Occipital lobe (tissue), 2 donors: Measurements from ENCODE around the gene GALR3. TPM values are rescaled to one million over a fixed set of nuclear protein-coding genes. Genes with fewer than 3 reads are reported as not detected.
"Not testable (repeated sequence)": the region's sequence is repeated elsewhere in the genome, so short reads cannot be mapped to it uniquely, and the experiment has no call there.

ENCODE experiments used
- DNase-seq: peaks from one replicate; lab custom pipeline; 2025; lab: John Stamatoyannopoulos, UW
- total RNA-seq: library from RNA; depleted of rRNA; stranded (reverse); fragments of >200 nt; gene quantifications from one replicate; pipeline ENCODE4 v1.2.3, GENCODE V29; 2014

Gene GALR3, protein sequence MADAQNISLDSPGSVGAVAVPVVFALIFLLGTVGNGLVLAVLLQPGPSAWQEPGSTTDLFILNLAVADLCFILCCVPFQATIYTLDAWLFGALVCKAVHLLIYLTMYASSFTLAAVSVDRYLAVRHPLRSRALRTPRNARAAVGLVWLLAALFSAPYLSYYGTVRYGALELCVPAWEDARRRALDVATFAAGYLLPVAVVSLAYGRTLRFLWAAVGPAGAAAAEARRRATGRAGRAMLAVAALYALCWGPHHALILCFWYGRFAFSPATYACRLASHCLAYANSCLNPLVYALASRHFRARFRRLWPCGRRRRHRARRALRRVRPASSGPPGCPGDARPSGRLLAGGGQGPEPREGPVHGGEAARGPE
- total RNA-seq, result not detected

DNA sequence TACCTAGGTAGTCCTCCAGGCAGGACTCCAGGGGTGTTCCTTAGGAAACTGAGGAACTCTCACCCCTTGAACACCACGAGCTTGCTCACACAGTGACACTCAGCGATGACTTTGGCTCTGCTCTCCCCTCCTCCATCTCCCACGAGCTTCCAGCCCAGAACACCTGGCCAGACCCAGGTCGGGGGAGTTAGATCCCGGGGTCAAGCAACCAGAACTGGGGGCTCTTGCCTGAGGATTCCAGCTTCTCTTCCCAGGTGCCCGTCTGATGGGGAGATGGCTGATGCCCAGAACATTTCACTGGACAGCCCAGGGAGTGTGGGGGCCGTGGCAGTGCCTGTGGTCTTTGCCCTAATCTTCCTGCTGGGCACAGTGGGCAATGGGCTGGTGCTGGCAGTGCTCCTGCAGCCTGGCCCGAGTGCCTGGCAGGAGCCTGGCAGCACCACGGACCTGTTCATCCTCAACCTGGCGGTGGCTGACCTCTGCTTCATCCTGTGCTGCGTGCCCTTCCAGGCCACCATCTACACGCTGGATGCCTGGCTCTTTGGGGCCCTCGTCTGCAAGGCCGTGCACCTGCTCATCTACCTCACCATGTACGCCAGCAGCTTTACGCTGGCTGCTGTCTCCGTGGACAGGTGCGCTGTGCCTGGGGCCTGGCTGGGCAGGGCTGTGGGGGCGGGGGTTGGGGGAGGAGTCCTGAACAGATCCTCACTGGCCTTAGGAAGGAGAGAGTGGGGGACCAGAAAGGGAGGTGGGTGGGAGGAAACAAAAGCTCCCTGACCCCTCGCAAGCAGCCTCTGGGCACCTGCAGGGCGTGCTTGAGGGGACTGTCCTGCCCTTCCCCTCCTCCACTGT, at the start of gene GALR3:
GALR3 (plus strand) TSS at position 249 of the 852 bp plus-strand sequence; CDS start at position 274, 25 bp downstream.
- DNase-seq, result no peak

DNA sequence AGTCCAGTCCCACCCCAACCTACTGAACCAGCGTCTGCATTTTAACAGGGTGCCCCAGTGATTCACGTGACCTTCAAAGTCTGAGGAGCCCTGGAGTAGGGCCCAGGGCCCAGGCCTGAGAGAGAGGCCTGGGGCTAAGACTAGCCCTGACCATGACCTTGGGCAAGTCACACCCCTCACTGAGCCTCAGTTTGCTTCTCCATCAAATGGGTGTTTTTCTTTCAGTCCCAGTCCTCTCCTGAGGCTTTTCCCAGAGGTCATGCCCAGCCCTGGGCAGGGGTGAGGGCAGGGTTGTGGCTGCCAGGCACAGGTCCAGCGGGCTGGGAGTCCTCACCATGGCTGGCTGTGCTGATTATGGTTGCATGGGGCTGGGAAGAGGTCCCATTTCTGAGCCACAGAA, 48.5 kb upstream of the GALR3 start:
- DNase-seq, result no peak

DNA sequence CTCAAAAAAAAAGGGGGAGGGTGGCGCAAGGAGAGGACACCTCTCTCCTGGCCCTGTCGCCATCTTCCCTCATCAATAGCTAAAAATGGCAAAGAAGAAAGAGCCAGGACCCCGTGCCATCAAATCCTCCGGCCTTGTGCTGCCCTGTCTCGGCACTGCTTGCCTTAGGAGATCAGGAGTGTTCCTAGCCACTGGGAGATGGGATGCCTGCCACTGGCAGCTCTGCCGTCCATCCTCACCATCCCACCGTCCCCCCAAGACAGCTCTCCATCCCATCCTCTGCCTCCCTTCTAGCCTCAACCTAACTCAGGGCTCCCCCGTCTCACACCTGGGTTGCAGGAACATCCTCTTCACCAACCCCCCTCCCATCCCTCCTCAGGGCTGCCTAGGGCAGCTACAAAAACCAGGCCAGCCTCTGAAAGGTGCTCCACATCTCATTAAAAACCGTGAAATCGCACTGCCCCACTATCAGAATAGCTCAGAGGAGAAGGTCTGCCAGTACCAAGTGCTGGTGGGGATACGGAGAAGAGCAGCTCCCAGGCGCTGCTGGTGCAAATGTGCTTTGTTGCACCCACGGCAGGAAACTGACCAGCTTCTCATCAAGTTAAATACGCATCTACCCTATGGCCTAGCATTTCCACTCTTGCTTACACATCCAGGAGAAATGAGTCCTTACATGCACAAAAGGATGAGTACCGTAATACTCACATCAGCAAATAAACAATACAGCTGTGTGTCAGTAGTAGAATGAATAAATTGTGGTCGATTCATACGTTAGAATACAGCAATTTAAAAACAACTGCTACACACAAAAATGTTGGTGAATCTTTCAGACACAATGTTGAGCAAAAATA, 47.2 kb upstream of the GALR3 start:
- DNase-seq, result no peak

DNA sequence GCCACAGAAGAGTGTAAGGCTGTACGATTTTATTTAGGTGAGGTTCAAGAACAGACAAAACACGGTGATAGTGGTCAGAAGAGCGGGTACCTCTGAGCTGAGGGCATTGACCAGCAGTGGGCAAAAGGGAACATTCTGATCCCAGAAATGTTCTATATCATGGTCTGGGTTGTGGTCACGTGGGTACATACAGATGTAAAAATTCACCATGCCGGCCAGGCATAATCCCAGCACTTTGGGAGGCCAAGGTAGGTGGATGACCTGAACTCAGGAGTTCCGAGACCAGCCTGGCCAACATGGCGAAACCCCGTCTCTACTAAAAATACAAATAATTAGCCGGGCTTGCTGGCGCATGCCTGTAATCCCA, 46.6 kb upstream of the GALR3 start:
- no peak for DNase-seq

DNA sequence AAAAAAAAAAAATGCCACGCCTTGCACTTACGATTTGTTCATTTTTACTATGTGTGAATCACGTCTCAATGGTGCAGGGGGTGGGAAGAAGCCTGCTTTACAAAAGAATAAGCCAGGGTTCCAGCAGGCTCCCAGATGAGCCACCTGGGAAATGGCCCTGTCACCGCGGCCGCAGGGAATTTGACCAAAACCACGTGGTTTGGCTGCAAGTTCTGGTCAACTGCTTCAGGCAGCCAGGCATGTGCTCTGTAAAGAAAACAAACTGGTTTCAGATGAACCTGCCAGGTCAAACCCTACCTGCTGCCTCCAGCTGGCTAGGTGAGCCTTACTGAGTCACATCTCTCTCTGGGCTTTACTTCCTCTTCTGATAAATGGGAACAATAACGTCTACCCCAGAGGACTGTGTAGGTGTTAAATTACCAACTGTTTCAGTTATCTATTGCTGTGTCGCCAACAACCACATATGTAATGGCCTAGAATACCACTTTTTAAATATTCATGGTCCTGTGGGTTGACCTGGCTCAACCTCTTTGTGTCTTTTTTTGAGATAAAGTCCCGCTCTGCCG, 46.0 kb upstream of the GALR3 start:
- DNase-seq, result no peak

DNA sequence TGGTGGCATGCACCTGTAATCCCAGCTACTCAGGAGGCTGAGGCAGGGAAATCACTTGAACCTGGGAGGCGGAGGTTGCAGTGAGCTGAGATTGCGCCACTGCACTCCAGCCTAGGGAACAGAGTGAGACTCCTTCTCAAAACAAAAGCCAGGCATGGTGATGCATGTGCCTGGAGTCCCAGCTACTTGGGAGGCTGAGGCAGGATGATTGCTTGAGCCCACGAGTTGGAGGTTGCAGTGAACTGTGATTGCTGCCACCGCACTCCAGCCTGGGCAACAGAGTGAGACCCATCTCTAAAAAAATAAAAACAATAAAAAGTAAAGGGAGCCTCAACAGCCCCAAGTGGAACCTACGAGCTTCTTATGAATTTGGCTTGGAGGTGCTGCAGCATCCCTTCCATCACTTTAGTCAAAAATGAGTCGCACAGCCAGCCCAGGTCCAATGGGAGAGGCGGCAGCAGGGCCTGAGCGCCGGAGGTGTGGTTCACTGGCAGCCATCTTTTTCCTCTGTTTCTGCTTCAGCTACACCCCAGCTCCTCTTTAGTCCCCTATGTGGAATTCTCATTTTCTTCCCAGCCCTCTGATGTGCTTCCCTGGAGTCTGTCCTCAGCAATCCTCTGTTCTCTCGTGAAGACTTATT, 44.7 kb upstream of the GALR3 start:
- DNase-seq, result no peak

DNA sequence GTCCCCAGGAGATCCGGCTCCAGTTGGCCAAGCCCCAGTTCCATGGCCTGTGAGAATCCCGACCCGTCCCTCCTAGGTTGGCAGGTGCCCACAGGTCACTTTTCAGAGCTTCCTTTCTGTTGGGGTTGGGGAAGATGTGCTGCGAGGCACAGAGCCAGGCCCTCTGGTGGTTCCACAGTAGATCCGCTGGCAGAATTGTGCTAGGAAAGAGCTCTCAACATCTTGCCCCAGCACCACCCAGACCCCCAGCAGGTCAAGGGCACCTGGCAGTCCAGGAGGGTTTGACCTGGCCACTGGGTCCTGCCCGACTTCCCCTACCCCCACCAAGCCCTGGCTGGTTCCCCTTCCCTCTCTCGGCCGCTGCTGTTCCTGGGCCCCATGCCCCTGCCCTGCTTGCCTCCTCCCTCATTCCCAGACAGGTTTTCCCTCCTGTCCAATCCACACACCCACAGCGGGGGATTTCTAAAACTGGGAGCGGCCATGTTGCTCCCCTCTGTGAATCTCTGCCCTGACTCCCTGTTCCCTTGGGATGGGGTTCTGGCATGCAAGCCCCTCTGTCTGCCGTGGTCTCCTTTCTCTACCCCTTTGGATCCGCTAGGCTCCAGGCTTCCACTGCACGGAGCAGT, 41.6 kb upstream of the GALR3 start:
- no peak for DNase-seq

DNA sequence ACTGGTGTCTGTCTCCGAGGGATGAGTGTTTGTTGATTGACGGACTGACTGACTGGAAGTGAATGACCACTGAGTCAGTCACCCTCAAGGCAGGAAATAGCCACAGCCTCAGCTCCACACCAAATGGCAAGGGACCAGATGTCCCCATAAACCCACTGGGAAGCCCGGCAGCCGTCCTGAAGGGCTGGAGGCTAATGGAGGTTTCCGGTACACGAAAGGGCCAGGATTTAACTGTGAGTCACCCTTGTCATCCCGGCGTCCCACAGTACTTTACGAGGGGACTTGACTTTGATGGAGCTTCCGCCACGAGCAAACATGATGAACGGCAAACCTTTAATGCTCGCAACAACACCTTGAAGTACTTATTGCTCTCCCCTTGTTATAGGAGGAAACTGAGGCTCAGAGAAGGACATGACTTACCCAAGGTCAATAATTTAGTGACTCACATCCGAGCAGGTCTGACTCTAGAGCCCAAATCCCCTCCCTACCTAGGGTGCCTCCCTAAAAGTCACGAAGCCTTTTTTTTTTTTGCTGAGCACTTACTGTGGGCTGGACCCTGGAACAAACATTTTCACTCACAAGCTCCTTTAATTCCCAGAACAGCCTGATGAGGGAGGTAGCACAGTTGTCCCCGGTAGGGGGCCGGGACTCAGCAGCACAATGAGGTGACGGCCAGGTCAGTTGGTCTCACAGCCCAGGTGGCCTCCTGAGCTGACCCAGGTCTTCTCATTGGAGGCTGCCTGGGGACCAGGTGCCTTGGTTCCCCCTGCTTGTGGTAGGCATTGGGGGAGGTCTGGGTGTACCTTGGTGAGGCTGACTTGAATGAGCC, 40.6 kb upstream of the GALR3 start:
- DNase-seq, result no peak

DNA sequence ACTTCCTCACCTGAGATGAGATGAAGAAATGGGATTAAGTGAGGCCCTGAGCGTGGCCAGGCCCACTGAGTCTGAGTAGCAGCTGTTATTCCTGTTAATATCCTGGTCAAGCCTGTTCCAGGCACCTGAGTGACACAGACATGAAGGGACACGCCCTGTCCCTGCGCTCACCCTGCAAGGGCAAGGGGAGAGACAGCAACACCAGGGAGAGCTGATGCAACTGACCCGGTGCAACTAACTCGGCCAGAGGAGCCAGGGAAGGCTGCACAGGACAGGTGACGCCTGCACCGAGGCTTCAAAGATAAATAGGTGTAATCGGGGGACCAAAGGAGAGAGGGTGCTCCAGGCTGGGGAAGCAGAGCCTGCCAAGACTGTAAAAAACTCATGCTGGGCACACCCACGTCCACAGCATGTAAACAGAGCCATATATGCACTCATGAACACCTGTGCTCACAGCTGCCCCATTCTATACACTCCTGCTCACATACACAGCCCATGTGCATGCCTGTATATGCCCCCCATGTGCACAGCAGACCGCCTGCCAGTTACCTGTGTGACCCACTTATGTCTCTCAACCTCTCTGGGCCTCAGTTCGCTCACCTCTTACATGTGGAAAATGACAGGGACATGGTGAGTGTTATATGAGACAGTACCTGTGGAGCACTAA, 38.2 kb upstream of the GALR3 start:
- no peak for DNase-seq

DNA sequence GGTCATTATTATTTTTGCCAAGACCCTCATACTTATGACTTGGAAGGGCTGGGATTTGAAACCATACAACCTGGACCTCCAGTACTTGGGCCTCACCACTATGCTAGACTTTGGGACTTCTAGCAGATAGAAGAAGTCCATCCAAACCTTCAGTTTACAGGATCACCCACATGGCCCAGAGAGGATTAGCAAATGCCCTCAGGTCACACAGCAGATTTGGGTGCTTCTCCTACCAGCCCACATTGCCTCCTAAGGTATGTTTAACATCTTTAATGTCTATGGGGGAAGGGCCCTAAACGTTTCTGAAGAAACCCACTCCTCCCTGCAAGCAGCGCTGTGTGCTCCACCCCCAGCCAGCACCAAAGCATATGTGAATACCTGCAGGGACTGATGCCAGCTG, 32.9 kb upstream of the GALR3 start:
- no peak for DNase-seq

DNA sequence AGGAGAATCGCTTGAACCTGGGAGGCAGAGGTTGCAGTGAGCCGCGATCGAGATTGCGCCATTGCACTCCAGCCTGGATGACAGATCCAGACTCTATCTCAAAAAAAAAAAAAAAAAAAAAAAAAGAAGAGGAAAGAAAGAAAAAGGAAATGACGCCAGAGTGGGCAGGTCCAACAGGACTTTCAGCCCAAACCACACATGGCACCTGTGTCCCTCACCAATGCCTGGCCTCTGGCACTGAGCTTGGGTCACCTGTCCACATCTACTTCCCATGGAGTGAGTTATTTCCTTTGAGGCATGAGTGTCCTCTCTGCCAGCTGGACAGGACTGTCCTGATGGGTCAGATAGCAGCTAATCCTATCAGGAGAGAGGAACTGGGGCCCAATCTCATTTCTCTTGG, 30.7 kb upstream of the GALR3 start:
- no peak for DNase-seq

DNA sequence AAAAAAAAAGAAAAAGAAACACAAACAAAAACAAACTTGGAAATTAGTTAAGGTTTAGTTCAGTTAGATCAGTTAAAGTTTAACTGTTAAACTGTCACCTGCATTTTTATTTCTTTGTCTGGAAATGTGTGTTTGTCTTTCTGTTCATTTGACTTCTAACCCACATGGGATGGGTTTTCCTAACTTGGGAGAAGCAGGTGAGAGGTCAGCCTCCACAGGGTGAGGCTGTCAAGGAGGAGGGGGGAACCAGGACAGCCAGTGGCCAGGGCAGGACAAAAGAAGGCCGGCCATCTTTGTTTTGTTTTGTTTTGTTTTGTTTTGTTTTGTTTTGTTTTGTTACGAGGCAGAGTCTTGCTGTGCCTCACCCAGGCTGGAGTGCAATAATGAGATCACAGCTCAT, 28.8 kb upstream of the GALR3 start:
- no peak for DNase-seq

DNA sequence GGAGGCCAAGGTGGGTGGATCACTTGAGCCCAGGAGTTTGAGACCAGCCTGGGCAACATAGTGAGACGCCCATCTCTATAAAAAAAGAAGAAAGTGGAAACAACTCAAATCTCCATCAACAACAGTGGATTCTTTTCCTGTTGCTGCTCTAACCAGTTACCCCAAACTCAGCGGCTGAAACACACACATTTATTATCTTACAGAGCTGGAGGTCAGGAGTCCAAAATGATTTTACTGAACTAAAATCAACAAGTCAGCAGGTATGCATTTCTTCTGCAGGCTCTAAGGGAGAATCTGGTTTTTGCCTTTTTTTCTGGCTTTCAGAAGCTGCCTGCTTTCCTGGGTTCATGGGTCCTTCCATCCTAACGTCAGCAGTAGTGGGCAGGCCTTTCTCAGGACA, 27.1 kb upstream of the GALR3 start:
- no peak for DNase-seq

DNA sequence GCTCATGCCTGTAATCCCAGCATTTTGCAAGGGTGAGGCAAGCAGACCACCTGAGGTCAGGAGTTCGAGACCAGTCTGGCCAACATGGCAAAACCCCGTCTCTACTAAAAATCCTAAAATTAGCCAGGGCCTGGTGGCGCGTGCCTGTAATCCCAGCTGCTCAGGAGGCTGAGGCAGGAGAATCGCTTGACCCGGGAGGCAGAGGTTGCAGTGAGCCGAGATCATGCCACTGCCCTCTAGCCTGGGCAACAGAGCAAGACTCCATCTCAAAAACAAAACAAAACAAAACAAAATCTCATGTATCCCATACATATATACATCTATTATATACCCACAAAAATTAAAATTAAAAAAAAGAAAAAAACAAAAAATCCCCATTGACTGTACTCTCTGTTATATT, 25.9 kb upstream of the GALR3 start:
- DNase-seq, result not testable (repeated sequence)

DNA sequence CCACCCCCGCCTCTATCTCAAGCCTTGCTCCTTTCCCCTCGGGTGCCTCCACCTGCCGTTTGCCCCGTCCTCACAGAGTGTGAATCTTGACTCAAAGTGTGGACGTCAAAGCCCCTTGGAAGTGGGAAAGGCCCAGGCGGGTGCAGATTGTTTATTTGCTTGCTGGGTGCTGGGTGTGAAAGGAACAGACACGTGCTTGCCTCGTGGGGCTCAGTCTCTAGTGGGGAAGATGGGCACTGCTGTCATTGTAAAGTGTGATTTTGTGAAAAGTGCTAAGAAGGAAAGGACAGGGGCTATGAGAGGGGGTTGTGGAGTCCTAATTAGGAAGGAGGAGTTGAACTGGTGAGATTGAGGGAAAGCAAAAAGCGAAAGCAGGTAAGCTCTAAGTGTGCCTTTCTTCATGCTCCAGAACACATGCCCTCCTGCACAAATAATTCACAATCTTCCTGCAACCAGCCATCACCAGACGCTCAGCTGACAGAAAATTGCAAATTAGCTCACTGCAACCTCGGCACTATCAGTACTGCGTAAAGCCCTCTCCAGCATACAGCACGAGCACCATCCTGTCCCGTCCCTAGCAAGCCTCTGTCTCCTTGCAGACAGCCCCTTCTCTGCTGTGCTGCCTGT, 25.2 kb upstream of the GALR3 start:
- no peak for DNase-seq

DNA sequence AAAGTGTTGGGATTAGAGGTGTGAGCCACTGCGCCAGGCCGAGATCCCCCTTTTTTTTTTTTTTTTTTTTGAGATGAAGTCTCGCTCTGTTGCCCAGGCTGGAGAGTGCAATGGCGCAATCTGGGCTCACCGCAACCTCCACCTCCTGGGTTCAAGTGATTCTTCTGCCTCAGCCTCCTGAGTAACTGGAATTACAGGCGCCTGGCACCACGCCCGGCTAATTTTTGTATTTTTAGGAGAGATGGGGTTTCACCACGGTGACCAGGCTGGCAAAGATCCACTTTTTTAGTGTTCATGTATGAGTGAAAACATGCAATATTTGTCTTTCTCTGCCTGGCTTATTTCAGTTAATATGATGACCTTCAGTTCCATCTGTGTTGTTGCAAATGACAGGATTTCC, 23.2 kb upstream of the GALR3 start:
- DNase-seq, result not testable (repeated sequence)

DNA sequence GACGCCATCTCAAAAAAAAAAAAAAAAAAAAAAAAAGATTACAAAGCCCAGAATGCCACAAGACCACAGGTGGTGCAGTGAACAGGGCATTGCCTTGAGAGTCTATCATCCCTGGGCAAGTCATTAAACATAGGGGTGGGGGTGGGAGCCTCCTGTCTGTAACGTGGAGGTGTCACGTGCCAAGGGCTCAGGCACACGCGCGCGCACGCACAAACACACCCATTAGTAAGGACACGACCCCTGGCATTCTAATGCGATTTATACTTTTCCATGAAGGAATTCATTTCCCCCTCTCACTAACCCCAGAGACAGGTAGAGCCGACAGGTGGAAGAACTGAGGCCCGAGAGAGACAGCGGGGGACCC, 21.3 kb upstream of the GALR3 start:
- no peak for DNase-seq

DNA sequence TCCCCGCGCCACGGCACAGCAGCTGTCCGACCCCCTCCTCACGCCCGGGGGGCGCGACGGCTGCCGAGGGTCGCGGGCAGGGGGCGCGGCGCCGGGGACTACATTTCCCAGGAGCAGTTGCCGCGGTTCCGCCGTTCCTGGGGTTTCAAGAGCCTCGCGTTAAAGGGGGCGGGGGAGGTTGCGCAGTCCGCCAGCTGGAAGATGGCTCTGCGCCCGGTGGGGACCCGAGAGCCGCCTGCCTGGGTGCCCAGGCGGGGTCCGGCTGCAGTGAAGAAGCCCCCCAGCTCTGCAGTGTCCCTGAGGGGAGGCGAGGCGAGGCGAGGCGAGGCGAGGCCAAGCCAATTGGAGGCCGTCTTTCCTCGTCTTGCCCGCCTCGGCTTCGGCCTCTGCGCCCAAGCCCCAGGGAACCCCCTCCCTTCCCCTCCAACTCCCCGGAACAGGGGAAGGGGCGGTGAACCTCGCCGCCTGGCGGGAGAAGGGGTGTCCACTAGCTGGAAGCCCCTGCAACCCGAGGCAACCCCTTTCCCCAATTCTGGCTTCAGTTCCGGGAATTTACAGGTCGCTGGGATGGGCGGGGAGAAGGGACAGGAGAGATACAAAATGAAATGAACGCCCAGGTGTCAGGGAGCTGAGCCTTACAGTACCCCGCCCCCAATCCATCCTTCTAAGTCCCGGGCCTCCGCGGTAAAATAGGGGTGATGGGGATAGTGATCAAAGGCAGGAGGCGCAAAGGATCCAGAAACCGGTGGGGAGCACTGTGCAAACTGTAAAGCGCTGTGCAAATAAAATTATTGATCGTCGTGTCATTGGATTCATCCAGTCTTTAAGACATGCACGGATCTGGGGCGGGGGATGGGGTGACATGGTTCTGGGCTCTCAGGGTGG, 20.6 kb upstream of the GALR3 start:
- DNase-seq, result peak; percentile 46
